HL-60 (cell line): ENCODE results near the gene ROBO1.

Experiments used
- DNase-seq, 2 experiments: peaks; one replicate each; pipeline ENCODE4 v3.0.0-alpha.2; 2010 to 2020; ENCODE audit warnings: low read depth in 1 of 2, low spot score in 1 of 2
- H3K27ac ChIP-seq: fragments of 250-450 bp; sonication (Bioruptor Pico); replicated peaks from 2 replicates; pipeline ENCODE4 v1.5.1; 2020; ENCODE audit warnings: mild to moderate bottlenecking, moderate library complexity
- H3K27me3 ChIP-seq: fragments of 250-450 bp; sonication (Bioruptor Pico); 2 replicates; pipeline ENCODE4 v1.5.1; 2021; ENCODE audit warnings: mild to moderate bottlenecking, moderate library complexity; ENCODE audit not compliant: insufficient read depth, poor library complexity, severe bottlenecking
- H3K4me3 ChIP-seq: replicated peaks from 2 replicates; pipeline ENCODE4 v1.5.1; 2011; ENCODE audit warnings: mild to moderate bottlenecking, control low read depth, low read length; ENCODE audit not compliant: insufficient read depth
- GABPA ChIP-seq: IDR thresholded peaks from 2 replicates; pipeline ENCODE4 v1.6.1; 2012; ENCODE audit warnings: low read depth
- POLR2AphosphoS5 ChIP-seq: IDR thresholded peaks from 2 replicates; pipeline ENCODE4 v1.6.1; 2012; ENCODE audit warnings: low read depth
- SPI1 ChIP-seq: IDR thresholded peaks from 2 replicates; pipeline ENCODE4 v1.6.1; 2012; ENCODE audit warnings: low read depth, mild to moderate bottlenecking, borderline replicate concordance
- TF ChIP-seq, protein P1 (sequence below): IDR thresholded peaks from one replicate; pipeline ENCODE4 v1.5.1; 2011; ENCODE audit warnings: low read length, control low read depth, inconsistent platforms; ENCODE audit not compliant: insufficient read depth
- TF ChIP-seq, protein P2 (sequence below): IDR thresholded peaks from 2 replicates; pipeline ENCODE4 v1.6.1; 2012; ENCODE audit warnings: low read depth; ENCODE audit not compliant: insufficient replicate concordance

The ROBO1 gene

DNA sequence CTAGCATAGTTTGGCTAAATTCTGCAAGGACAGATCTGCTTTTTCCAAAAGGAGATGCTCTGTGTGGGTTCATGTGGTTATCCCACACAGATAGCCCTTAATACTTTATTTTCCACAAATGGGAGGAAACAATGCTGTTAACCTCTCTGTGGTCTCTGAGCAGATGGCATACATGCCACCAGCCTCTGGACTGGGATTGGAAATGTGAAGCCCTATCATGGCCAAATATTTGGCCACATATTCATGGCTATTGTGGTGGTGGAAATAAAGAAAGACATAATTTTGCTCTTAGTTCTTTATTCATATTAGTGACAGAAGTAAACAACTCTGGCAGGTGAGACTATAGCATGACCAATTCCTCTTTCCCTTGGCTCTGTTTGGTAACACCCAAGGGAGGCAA lies 726.2 kb downstream of the ROBO1 start:
- TF ChIP-seq SPI1 (no peak), POLR2AphosphoS5 (no peak), GABPA (no peak)
- TF ChIP-seq, protein P1, sequence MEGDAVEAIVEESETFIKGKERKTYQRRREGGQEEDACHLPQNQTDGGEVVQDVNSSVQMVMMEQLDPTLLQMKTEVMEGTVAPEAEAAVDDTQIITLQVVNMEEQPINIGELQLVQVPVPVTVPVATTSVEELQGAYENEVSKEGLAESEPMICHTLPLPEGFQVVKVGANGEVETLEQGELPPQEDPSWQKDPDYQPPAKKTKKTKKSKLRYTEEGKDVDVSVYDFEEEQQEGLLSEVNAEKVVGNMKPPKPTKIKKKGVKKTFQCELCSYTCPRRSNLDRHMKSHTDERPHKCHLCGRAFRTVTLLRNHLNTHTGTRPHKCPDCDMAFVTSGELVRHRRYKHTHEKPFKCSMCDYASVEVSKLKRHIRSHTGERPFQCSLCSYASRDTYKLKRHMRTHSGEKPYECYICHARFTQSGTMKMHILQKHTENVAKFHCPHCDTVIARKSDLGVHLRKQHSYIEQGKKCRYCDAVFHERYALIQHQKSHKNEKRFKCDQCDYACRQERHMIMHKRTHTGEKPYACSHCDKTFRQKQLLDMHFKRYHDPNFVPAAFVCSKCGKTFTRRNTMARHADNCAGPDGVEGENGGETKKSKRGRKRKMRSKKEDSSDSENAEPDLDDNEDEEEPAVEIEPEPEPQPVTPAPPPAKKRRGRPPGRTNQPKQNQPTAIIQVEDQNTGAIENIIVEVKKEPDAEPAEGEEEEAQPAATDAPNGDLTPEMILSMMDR, result no peak
- TF ChIP-seq, protein P2, sequence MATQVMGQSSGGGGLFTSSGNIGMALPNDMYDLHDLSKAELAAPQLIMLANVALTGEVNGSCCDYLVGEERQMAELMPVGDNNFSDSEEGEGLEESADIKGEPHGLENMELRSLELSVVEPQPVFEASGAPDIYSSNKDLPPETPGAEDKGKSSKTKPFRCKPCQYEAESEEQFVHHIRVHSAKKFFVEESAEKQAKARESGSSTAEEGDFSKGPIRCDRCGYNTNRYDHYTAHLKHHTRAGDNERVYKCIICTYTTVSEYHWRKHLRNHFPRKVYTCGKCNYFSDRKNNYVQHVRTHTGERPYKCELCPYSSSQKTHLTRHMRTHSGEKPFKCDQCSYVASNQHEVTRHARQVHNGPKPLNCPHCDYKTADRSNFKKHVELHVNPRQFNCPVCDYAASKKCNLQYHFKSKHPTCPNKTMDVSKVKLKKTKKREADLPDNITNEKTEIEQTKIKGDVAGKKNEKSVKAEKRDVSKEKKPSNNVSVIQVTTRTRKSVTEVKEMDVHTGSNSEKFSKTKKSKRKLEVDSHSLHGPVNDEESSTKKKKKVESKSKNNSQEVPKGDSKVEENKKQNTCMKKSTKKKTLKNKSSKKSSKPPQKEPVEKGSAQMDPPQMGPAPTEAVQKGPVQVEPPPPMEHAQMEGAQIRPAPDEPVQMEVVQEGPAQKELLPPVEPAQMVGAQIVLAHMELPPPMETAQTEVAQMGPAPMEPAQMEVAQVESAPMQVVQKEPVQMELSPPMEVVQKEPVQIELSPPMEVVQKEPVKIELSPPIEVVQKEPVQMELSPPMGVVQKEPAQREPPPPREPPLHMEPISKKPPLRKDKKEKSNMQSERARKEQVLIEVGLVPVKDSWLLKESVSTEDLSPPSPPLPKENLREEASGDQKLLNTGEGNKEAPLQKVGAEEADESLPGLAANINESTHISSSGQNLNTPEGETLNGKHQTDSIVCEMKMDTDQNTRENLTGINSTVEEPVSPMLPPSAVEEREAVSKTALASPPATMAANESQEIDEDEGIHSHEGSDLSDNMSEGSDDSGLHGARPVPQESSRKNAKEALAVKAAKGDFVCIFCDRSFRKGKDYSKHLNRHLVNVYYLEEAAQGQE, result no peak
- H3K4me3 ChIP-seq, result no peak overlapping the region
- no peak for DNase-seq
- no peaks in the 10 kb centered on the region for H3K27me3 ChIP-seq
- H3K27ac ChIP-seq, result no peak overlapping the region

DNA sequence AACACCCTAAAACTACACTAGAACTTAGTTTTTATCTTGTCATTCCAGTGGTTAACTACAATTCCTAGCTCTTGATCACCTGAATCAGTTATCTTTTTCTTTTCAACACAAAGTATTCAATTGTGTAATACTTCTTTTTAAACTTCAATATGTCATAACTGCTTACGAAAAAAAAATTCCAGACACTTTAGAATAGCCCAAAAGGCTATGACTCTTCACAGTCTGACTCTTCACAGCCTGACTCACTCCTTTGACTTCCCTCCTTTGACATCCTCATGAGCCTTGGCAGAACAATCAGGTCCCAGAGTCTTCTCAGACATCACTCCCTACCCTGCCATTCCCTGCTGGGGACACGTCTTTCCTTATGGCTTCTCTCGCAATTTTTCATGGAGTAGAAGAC lies 727.1 kb downstream of the ROBO1 start:
- no peak for TF ChIP-seq POLR2AphosphoS5
- TF ChIP-seq, protein P1, result no peak
- no peak for TF ChIP-seq GABPA
- no peak for TF ChIP-seq SPI1
- TF ChIP-seq, protein P2, result no peak
- no peak overlapping the region for H3K27ac ChIP-seq
- H3K27me3 ChIP-seq, result no peaks in the 10 kb centered on the region
- DNase-seq, result no peak
- H3K4me3 ChIP-seq, result no peak overlapping the region

DNA sequence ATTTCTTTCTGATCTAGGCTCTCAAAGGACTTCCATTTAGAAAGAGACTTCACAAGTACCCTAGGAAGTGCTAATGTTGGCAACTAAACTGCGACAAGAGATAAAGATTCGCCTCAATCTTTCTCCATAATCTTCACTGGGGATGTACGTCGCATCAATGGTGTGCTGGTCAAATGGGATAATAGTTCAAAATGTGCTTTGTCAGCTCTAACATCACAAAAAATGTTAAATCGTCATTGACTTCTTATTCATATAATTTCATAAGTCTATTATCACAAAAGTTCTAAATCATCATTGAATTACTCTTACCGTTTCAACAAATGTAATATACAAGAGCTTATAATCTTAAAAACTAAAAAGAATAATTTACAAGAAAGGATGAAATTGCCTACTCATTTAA lies 727.7 kb downstream of the ROBO1 start:
- no peak for DNase-seq
- no peaks in the 10 kb centered on the region for H3K27me3 ChIP-seq
- TF ChIP-seq GABPA (no peak), POLR2AphosphoS5 (no peak), SPI1 (no peak)
- TF ChIP-seq, protein P1, result no peak
- TF ChIP-seq, protein P2, result no peak
- no peak overlapping the region for H3K4me3 ChIP-seq
- H3K27ac ChIP-seq, result no peak overlapping the region
